Ishikawa (cell line): ENCODE measurements around the gene PRRT1B.

Experiments used
- EP300 ChIP-seq: IDR thresholded peaks from 2 replicates; pipeline ENCODE4 v1.6.1; 2012; ENCODE audit warnings: borderline replicate concordance
- FOXM1 ChIP-seq: IDR thresholded peaks from 2 replicates; pipeline ENCODE4 v1.6.1; 2012; ENCODE audit warnings: low read depth, borderline replicate concordance
- TF ChIP-seq, protein P1 (sequence below): IDR thresholded peaks from 2 replicates; pipeline ENCODE4 v1.6.1; 2012

DNA sequence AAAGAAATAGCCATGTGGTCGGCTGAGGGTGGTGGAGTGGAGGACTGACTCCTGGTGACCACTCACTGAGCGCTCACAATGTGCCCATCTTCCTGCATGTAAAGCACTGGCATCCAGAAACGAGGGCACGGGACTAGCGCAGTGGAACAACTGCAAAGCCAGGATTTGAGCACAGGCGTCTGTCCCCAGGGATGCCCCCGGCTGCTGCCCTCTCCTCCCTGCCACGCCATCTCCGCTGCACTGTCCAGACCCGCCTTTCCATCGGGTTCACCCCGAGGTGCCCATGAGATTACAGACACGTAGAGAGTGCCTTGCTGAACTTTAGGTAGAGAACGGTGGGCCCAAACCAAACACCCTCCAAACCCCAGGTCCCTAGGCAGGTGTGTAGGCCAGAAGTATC lies 44.7 kb downstream of the PRRT1B start:
- TF ChIP-seq FOXM1: no peak
- no peak for TF ChIP-seq EP300
- TF ChIP-seq, protein P1, sequence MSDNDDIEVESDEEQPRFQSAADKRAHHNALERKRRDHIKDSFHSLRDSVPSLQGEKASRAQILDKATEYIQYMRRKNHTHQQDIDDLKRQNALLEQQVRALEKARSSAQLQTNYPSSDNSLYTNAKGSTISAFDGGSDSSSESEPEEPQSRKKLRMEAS: no peak
